CD4-positive, CD25-positive, alpha-beta regulatory T cell (primary cell): Measurements from ENCODE around the gene COG5. TPM values are rescaled to one million over a fixed set of nuclear protein-coding genes. Genes with fewer than 3 reads are reported as not detected.
A peak's percentile ranks its signal among the peaks of the same experiment; 100 is the strongest.

Experiments used
- ATAC-seq, 2 donors: fragments of 150-1000 bp; cut with Tn5 transposase; one replicate each; pipeline ENCODE4 v1.10.0; 2021; ENCODE audit warnings: low read depth in 2 of 2, moderate number of reproducible peaks in 2 of 2, moderate library complexity in 1 of 2
- DNase-seq, 3 donors: peaks; one replicate each; pipeline versions ENCODE4 v3.0.0 to v3.0.0-alpha.2; 2012 to 2022; ENCODE audit warnings: mixed read lengths in 1 of 3
- H3K27ac ChIP-seq: one replicate; pipeline ENCODE4 v1.7.0; 2013; ENCODE audit warnings: mild to moderate bottlenecking, low read length; ENCODE audit not compliant: insufficient read depth, poor library complexity, severe bottlenecking
- H3K27me3 ChIP-seq: one replicate; pipeline ENCODE4 v1.7.0; 2013; ENCODE audit warnings: low read length; ENCODE audit not compliant: control insufficient read depth, insufficient read depth
- H3K36me3 ChIP-seq: one replicate; pipeline ENCODE4 v1.7.0; 2013; ENCODE audit warnings: mild to moderate bottlenecking, low read length, moderate library complexity; ENCODE audit not compliant: control insufficient read depth, insufficient read depth
- H3K4me1 ChIP-seq: 2 replicates; pipeline ENCODE4 v1.7.0; 2013; ENCODE audit warnings: mild to moderate bottlenecking, low read length; ENCODE audit not compliant: insufficient read depth, control insufficient read depth, poor library complexity, severe bottlenecking
- H3K4me3 ChIP-seq: one replicate; pipeline ENCODE4 v1.7.0; 2013; ENCODE audit warnings: low read depth, mild to moderate bottlenecking, low read length, moderate library complexity
- H3K9me3 ChIP-seq, 2 experiments: 1 replicate in 1 of 2; 2 replicates in 1 of 2; pipeline ENCODE4 v1.7.0; 2013; ENCODE audit warnings: low read length in 2 of 2, mild to moderate bottlenecking in 1 of 2, moderate library complexity in 1 of 2; ENCODE audit not compliant: control insufficient read depth in 2 of 2
- H3K27ac Mint-ChIP-seq, 3 donors: one replicate each; pipeline ENCODE4 v1.8.0; 2020 to 2022; ENCODE audit warnings: mild to moderate bottlenecking in 3 of 3, mixed read lengths in 3 of 3, moderate library complexity in 2 of 3
- H3K27me3 Mint-ChIP-seq: one replicate; pipeline ENCODE4 v1.8.0; 2022; ENCODE audit warnings: mild to moderate bottlenecking, mixed read lengths
- H3K36me3 Mint-ChIP-seq: one replicate; pipeline ENCODE4 v1.8.0; 2020; ENCODE audit warnings: mixed read lengths
- H3K4me1 Mint-ChIP-seq, 4 donors: one replicate each; pipeline ENCODE4 v1.8.0; 2020 to 2022; ENCODE audit warnings: mixed read lengths in 4 of 4, mild to moderate bottlenecking in 1 of 4
- H3K4me3 Mint-ChIP-seq, 4 donors: one replicate each; pipeline ENCODE4 v1.8.0; 2020 to 2022; ENCODE audit warnings: mild to moderate bottlenecking in 4 of 4, mixed read lengths in 4 of 4, moderate library complexity in 3 of 4
- H3K9me3 Mint-ChIP-seq, 7 donors: one replicate each; pipeline ENCODE4 v1.8.0; 2020 to 2022; ENCODE audit warnings: mixed read lengths in 7 of 7, mild to moderate bottlenecking in 3 of 7, moderate library complexity in 2 of 7
- polyA plus RNA-seq, 4 donors: library from polyadenylated mRNA; unstranded; fragments of 300-500 nt; fragmentation: Illumina TruSeq; gene quantifications; one replicate each; pipeline ENCODE4 v1.2.3, GENCODE V29; 2021
- total RNA-seq: library from RNA; stranded (reverse); gene quantifications from one replicate; pipeline ENCODE4 v1.2.3, GENCODE V29; 2022

The COG5 gene
- total and polyA plus RNA-seq, 5 donors from 2014 or later: 23.2 to 68.2 (median 34.5) TPM

GRCh38 chr7:107203607-107204006, 360.1 kb downstream of the COG5 start:
- H3K9me3 ChIP-seq: no peaks in the 10 kb centered on the region
- Mint-ChIP-seq H3K9me3 (no peaks in the 10 kb centered on the region), H3K4me3 (no peak overlapping the region), H3K36me3 (peaks cover 55% of the 10 kb centered on the region), H3K27me3 (no peaks in the 10 kb centered on the region), H3K4me1 (peaks cover 5 to 16% (median 8%) of the 10 kb centered on the region in 4 donors), H3K27ac (peak overlapping the region in 2 of 3 donors; percentile 32 to 70)
- no peak overlapping the region for H3K27ac ChIP-seq
- H3K27me3 ChIP-seq: no peaks in the 10 kb centered on the region
- ATAC-seq (no peak), DNase-seq (no peak)
- no peaks in the 10 kb centered on the region for H3K4me1 ChIP-seq
- H3K4me3 ChIP-seq: no peak overlapping the region
- peaks cover 93% of the 10 kb centered on the region for H3K36me3 ChIP-seq

- Mint-ChIP-seq H3K4me3 (no peak overlapping the region), H3K36me3 (peaks cover 54% of the 10 kb centered on the region), H3K27me3 (peaks cover 4% of the 10 kb centered on the region), H3K27ac (no peak overlapping the region), H3K4me1 (peaks cover 5 to 16% (median 11%) of the 10 kb centered on the region in 4 donors), H3K9me3 (no peaks in the 10 kb centered on the region)
- H3K4me3 ChIP-seq: no peak overlapping the region
- H3K9me3 ChIP-seq: no peaks in the 10 kb centered on the region
- H3K27me3 ChIP-seq: no peaks in the 10 kb centered on the region
- peaks cover 94% of the 10 kb centered on the region for H3K36me3 ChIP-seq
- ATAC-seq (peak; percentile 30 to 47), DNase-seq (peak in 1 of 3 donors; percentile 41)
- H3K4me1 ChIP-seq: no peaks in the 10 kb centered on the region
- H3K27ac ChIP-seq: no peak overlapping the region
Observed at GRCh38 chr7:107201795-107202450, 361.8 kb downstream of the COG5 start.

- H3K4me3 ChIP-seq: no peak overlapping the region
- ATAC-seq: no peak
- Mint-ChIP-seq H3K27me3 (peaks cover 5% of the 10 kb centered on the region), H3K9me3 (no peaks in the 10 kb centered on the region), H3K4me1 (peaks cover 15 to 21% (median 18%) of the 10 kb centered on the region in 4 donors), H3K27ac (no peak overlapping the region), H3K36me3 (peaks cover 49% of the 10 kb centered on the region), H3K4me3 (peak overlapping the region in 1 of 4 donors; percentile 47)
- H3K4me1 ChIP-seq: no peaks in the 10 kb centered on the region
- no peaks in the 10 kb centered on the region for H3K9me3 ChIP-seq
- peaks cover 96% of the 10 kb centered on the region for H3K36me3 ChIP-seq
- H3K27me3 ChIP-seq: no peaks in the 10 kb centered on the region
- DNase-seq: no peak
- no peak overlapping the region for H3K27ac ChIP-seq
Observed at GRCh38 chr7:107196834-107197610, 366.7 kb downstream of the COG5 start.

DNA sequence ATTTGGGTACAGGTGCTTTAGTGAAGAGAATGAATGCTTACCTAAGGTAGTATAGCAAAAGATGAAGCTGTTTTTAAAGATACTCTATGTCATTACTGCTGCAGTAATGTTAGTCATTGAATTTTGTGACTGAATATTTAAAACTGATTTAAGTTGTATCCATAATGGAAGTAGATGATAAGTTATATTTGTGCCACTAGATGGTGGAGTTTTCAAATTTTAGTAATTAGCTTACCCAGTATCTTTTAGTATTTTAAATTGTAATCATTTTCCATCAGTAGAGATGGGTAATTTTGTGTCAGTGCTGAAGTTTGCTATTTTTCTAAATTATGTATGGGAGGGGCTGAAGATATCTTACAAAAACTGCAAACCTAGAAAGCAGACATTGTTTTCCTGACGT, 369.7 kb downstream of the COG5 start:
- Histone ChIP-seq H3K27ac (no peak overlapping the region), H3K4me1 (no peaks in the 10 kb centered on the region), H3K9me3 (no peaks in the 10 kb centered on the region), H3K36me3 (peaks cover 95% of the 10 kb centered on the region), H3K4me3 (no peak overlapping the region), H3K27me3 (no peaks in the 10 kb centered on the region)
- peak overlapping the region in 1 of 3 donors; percentile 34 for H3K27ac Mint-ChIP-seq
- H3K36me3 Mint-ChIP-seq: peaks cover 34% of the 10 kb centered on the region
- no peak overlapping the region for H3K4me3 Mint-ChIP-seq
- H3K4me1 Mint-ChIP-seq: peaks cover 11 to 20% (median 15%) of the 10 kb centered on the region in 4 donors
- no peak for DNase-seq
- no peak for ATAC-seq
- H3K27me3 Mint-ChIP-seq: peaks cover 5% of the 10 kb centered on the region
- H3K9me3 Mint-ChIP-seq: no peaks in the 10 kb centered on the region

DNA sequence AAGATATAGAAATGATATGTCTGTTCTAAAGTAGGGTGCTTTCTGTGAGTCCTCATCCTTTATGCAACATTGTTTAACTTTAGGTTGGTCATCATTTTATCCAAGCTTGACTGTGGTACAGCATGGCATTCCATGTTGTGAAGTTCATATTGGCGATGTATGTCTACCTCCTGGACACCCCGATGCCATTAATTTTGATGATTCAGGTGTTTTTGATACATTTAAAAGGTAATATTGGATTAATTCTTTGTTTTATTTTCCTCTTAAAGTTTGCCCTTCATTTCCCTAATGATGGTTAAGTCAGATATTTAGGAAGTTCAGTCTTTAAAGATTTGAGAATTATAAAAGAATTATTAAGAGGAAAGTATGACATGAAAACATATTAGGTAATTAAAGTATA, 373.6 kb downstream of the COG5 start:
- peaks cover 47% of the 10 kb centered on the region for H3K36me3 Mint-ChIP-seq
- no peak overlapping the region for H3K27ac ChIP-seq
- no peaks in the 10 kb centered on the region for H3K27me3 ChIP-seq
- no peak overlapping the region for H3K4me3 ChIP-seq
- no peaks in the 10 kb centered on the region for H3K9me3 ChIP-seq
- no peaks in the 10 kb centered on the region for H3K9me3 Mint-ChIP-seq
- peaks cover 21 to 37% (median 34%) of the 10 kb centered on the region in 4 donors for H3K4me1 Mint-ChIP-seq
- H3K36me3 ChIP-seq: peaks cover 95% of the 10 kb centered on the region
- H3K4me3 Mint-ChIP-seq: no peak overlapping the region
- no peaks in the 10 kb centered on the region for H3K4me1 ChIP-seq
- DNase-seq: no peak
- no peaks in the 10 kb centered on the region for H3K27me3 Mint-ChIP-seq
- no peak for ATAC-seq
- H3K27ac Mint-ChIP-seq: no peak overlapping the region

DNA sequence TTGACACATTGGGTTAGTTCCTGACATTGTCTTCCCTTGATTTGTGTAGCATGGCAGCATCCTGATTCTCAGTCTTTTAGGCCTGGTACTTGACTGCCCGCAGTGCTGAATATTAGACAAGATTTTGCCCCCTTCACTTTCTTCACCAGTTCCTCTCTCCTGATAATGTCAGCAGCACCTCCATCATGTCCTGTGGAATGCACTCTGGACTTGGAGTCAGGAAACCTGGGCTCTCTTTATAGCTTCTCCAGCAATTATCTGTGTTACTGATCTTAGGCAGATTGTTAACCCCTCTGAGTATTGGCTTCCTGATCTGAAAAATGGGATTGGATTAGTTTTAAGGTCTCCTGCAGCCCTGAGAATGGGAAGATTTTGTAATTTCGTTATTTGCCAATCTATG, 375.9 kb downstream of the COG5 start:
- Histone ChIP-seq H3K9me3 (no peaks in the 10 kb centered on the region), H3K36me3 (peaks cover 96% of the 10 kb centered on the region), H3K4me3 (no peak overlapping the region), H3K27me3 (no peaks in the 10 kb centered on the region), H3K27ac (no peak overlapping the region), H3K4me1 (no peaks in the 10 kb centered on the region)
- ATAC-seq (no peak), DNase-seq (no peak)
- no peak overlapping the region for H3K4me3 Mint-ChIP-seq
- peaks cover 58% of the 10 kb centered on the region for H3K36me3 Mint-ChIP-seq
- H3K4me1 Mint-ChIP-seq: peaks cover 22 to 44% (median 34%) of the 10 kb centered on the region in 4 donors
- H3K27me3 Mint-ChIP-seq: no peaks in the 10 kb centered on the region
- peak overlapping the region in 2 of 3 donors; percentile 22 to 70 for H3K27ac Mint-ChIP-seq
- no peaks in the 10 kb centered on the region for H3K9me3 Mint-ChIP-seq

- ATAC-seq: no peak
- no peak overlapping the region for H3K4me3 Mint-ChIP-seq
- Histone ChIP-seq H3K27ac (no peak overlapping the region), H3K4me3 (no peak overlapping the region), H3K4me1 (no peaks in the 10 kb centered on the region), H3K27me3 (no peaks in the 10 kb centered on the region), H3K36me3 (peaks cover 96% of the 10 kb centered on the region), H3K9me3 (no peaks in the 10 kb centered on the region)
- H3K4me1 Mint-ChIP-seq: peaks cover 23 to 44% (median 33%) of the 10 kb centered on the region in 4 donors
- no peaks in the 10 kb centered on the region for H3K27me3 Mint-ChIP-seq
- H3K9me3 Mint-ChIP-seq: no peaks in the 10 kb centered on the region
- no peak for DNase-seq
- peak overlapping the region in 1 of 3 donors; percentile 46 for H3K27ac Mint-ChIP-seq
- peaks cover 55% of the 10 kb centered on the region for H3K36me3 Mint-ChIP-seq
Observed at GRCh38 chr7:107186240-107186639, 377.5 kb downstream of the COG5 start.
